Esophagus squamous epithelium (tissue), 5 donors: ENCODE results near the gene RAB7B. TPM values are rescaled to one million over a fixed set of nuclear protein-coding genes. Genes with fewer than 3 reads are reported as not detected.
A peak's percentile ranks its signal among the peaks of the same experiment; 100 is the strongest.

Experiments
- DNase-seq: peaks from one replicate; lab custom pipeline; 2025; lab: John Stamatoyannopoulos, UW
- H3K27ac ChIP-seq, 4 donors: fragments of 200-600 bp; sonication (generic); one replicate each; pipeline ENCODE4 v1.5.1; 2016 to 2019; ENCODE audit warnings: mild to moderate bottlenecking in 1 of 4
- H3K27me3 ChIP-seq, 4 donors: fragments of 200-600 bp; sonication (generic); 1 replicate in 3 of 4; 2 replicates in 1 of 4; pipeline versions ENCODE4 v1.5.1 to v1.6.0; 2017 to 2021; ENCODE audit warnings: antibody characterized with exemption in 1 of 4
- H3K36me3 ChIP-seq, 3 donors: fragments of 200-600 bp; sonication (generic); one replicate each; pipeline ENCODE4 v1.5.1; 2016 to 2019
- H3K4me1 ChIP-seq, 3 donors: fragments of 200-600 bp; sonication (generic); one replicate each; pipeline ENCODE4 v1.5.1; 2017 to 2019
- H3K4me3 ChIP-seq, 4 donors: fragments of 200-600 bp; sonication (generic); 1 replicate in 3 of 4; 2 replicates in 1 of 4; pipeline ENCODE4 v1.5.1; 2016 to 2019; ENCODE audit warnings: mild to moderate bottlenecking in 2 of 4, moderate library complexity in 1 of 4
- H3K9me3 ChIP-seq, 3 donors: fragments of 200-600 bp; sonication (generic); one replicate each; pipeline ENCODE4 v1.5.1; 2016 to 2019
- POLR2A ChIP-seq, 4 donors: fragments of 450-650 bp; IDR thresholded peaks; one replicate each; pipeline ENCODE4 v1.6.1; 2017; ENCODE audit warnings: antibody characterized with exemption in 4 of 4, mild to moderate bottlenecking in 4 of 4, moderate library complexity in 3 of 4
- WGBS, 2 donors: methylation state at CpG; one replicate each; pipeline ENCODE4 v1.1.5; 2018; 5-methylcytosine and 5-hydroxymethylcytosine counted together
- intact Hi-C: fragments of 100-400 bp; cut with DNase I; formaldehyde crosslinking; loops from one replicate; pipeline ENCODE4 v1.15.0; 2022
- total RNA-seq, 4 donors: library from RNA; depleted of rRNA; stranded (reverse); fragments of >200 nt; gene quantifications; one replicate each; pipeline ENCODE4 v1.1.0, GENCODE V29; 2016
- TF ChIP-seq, protein P1 (sequence below), 6 experiments: fragments of 450-650 bp in 4 of 6; fragments of 200-600 bp in 2 of 6; sonication (generic) in 2 of 6; IDR thresholded peaks; one replicate each; pipeline ENCODE4 v1.5.1; 2016 to 2019; ENCODE audit warnings: antibody characterized with exemption in 6 of 6, mild to moderate bottlenecking in 4 of 6, moderate library complexity in 4 of 6
- donor health status: DM: yes; HTN: yes; CAD: no.

The RAB7B gene
- total RNA-seq, 4 donors from 2014 or later: 15.8 to 24.2 (median 21.4) TPM

DNA sequence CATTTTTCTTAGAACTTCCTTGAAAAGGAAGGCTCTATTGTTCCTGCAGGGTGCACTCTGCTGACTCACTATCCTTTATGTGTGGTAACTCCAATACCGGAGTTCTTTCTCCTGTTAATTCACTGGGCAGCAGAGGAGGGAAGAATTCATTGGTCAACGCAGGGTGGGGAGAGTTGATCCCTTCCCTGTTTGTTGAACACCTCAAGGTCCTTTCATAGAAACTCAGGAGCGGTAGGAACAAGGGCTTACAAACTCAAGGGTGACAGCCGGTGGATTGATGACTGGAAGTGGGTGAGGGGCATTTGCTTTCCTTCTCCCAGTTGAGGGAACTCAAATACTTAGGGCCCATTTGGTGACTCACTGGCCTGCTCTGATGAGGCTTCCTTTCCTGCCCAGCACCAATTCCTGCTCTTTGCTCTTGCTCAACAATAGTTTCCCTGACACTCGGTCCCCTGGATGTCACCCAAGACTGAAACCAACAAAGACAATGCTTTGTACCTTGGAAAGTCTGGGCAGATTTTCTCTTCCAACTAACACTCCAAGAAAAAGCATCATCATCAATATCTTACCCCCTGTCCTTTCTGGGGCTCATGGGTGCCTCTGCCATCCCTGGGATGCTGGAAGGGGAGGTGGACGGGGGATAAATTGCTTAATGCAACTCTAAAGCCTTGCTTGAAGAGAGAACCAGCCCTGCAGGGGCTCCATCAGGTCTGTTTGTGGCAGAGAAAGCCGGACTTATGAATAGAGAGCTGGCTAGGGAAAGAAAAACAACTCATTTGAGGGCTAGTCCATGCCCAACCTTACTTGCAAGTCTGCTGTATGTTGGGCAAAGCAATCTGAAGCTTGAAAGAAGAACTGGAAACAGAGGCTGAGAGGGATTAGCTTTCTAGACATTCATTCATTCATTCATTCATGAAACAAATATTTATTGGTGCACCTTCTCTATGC, 69.2 kb downstream of the RAB7B start:
- Histone ChIP-seq H3K4me3 (no peak overlapping the region), H3K4me1 (peaks cover 14 to 35% (median 22%) of the 10 kb centered on the region in 3 donors), H3K36me3 (no peaks in the 10 kb centered on the region), H3K9me3 (no peaks in the 10 kb centered on the region), H3K27me3 (peaks cover 0 to 65% (median 0%) of the 10 kb centered on the region in 4 donors), H3K27ac (peak overlapping the region; percentile 66 to 82 (median 72))
- 36 to 38% methylated on average over 2 to 6 of the region's 7 CpGs for WGBS, 2 donors
- TF ChIP-seq POLR2A (IDR thresholded peaks at IDR 0.05): no peak
- TF ChIP-seq, protein P1, sequence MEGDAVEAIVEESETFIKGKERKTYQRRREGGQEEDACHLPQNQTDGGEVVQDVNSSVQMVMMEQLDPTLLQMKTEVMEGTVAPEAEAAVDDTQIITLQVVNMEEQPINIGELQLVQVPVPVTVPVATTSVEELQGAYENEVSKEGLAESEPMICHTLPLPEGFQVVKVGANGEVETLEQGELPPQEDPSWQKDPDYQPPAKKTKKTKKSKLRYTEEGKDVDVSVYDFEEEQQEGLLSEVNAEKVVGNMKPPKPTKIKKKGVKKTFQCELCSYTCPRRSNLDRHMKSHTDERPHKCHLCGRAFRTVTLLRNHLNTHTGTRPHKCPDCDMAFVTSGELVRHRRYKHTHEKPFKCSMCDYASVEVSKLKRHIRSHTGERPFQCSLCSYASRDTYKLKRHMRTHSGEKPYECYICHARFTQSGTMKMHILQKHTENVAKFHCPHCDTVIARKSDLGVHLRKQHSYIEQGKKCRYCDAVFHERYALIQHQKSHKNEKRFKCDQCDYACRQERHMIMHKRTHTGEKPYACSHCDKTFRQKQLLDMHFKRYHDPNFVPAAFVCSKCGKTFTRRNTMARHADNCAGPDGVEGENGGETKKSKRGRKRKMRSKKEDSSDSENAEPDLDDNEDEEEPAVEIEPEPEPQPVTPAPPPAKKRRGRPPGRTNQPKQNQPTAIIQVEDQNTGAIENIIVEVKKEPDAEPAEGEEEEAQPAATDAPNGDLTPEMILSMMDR (IDR thresholded peaks at IDR 0.05): no peak
- no peak for DNase-seq
- intact Hi-C loops: no loop called here

DNA sequence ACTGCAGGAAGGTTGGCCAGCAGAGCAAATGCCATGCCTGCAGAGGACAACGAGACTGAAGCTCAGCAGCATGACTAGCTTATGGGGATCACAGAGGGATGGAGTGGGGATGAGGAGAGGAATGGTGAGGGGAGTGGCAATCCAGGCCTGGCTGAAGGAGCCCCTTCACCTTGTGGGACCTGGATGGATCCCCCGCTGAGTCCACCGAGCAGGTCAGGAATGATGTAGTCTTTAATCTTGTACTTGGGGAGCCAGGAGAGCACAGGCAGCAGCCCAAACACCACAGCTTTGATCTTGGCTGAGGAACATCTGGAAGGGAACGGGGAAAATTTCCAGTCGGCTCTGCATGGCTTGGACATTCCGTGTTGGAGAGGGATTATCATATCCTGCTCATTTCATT, 70.4 kb downstream of the RAB7B start:
- H3K36me3 ChIP-seq: no peaks in the 10 kb centered on the region
- peaks cover 0 to 65% (median 0%) of the 10 kb centered on the region in 4 donors for H3K27me3 ChIP-seq
- DNase-seq: no peak
- H3K27ac ChIP-seq: peak overlapping the region in 1 of 4 donors; percentile 66
- intact Hi-C loops: no loop called here
- no peak overlapping the region for H3K4me3 ChIP-seq
- TF ChIP-seq, protein P1 (IDR thresholded peaks at IDR 0.05): no peak
- no peak for TF ChIP-seq POLR2A (IDR thresholded peaks at IDR 0.05)
- peaks cover 14 to 35% (median 22%) of the 10 kb centered on the region in 3 donors for H3K4me1 ChIP-seq
- H3K9me3 ChIP-seq: no peaks in the 10 kb centered on the region
- 70 to 88% methylated on average over 6 of the region's 6 CpGs for WGBS, 2 donors

DNA sequence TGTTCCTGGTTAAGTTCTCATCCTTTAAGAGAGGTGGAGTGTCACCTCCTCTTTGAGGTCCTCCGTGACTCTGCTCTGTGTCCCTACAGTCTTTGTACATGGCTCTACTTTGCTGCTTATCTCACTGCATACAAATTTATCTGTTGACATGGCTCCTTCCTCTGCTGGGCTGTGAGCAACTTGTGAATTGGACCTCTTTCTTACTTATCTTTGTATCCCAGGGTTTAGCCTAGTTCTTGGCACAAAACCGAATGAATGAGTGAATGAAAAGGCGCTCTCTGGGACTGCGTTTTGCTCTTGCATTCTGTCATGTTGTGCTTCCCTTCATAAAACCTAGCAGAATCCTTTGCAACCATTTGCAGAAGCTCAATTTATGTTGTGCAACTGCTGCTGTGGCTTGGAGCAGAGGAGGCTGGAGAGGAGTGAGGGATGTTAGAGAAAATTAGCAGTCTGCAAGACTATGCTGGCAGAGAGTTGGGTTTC, 72.4 kb downstream of the RAB7B start:
- intact Hi-C loops: no loop called here
- TF ChIP-seq, protein P1 (IDR thresholded peaks at IDR 0.05): no peak
- TF ChIP-seq POLR2A (IDR thresholded peaks at IDR 0.05): no peak
- WGBS, 2 donors: 66 to 82% methylated on average over 4 of the region's 4 CpGs
- no peak for DNase-seq
- H3K4me3 ChIP-seq: no peak overlapping the region
- H3K4me1 ChIP-seq: peaks cover 17 to 35% (median 17%) of the 10 kb centered on the region in 3 donors
- H3K36me3 ChIP-seq: no peaks in the 10 kb centered on the region
- H3K27ac ChIP-seq: no peak overlapping the region
- peaks cover 0 to 60% (median 0%) of the 10 kb centered on the region in 4 donors for H3K27me3 ChIP-seq
- no peaks in the 10 kb centered on the region for H3K9me3 ChIP-seq

DNA sequence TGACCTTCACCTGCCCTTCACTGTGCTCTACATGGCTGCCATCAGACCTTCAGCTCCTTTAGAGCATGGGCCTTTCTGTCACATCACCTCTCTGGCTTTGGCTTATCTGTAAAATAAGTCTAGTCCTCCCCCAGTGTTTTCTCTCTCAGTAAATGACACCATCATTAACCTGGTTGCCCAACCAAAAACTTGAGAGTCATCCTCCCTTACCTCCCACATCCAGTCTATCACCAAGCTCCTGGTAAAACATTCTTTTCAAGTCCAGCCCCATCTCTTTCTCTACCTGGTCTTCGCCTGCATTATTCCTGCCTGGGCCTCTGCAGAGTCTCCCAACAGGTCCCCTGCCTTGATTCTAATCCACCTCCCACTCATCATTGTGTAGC, 73.0 kb downstream of the RAB7B start:
- WGBS, 2 donors: 75 to 94% methylated on average over 1 of the region's 1 CpG
- no peaks in the 10 kb centered on the region for H3K9me3 ChIP-seq
- intact Hi-C loops: no loop called here
- TF ChIP-seq, protein P1 (IDR thresholded peaks at IDR 0.05): no peak
- no peak for TF ChIP-seq POLR2A (IDR thresholded peaks at IDR 0.05)
- H3K4me3 ChIP-seq: no peak overlapping the region
- H3K27ac ChIP-seq: no peak overlapping the region
- H3K36me3 ChIP-seq: no peaks in the 10 kb centered on the region
- peaks cover 0 to 56% (median 0%) of the 10 kb centered on the region in 4 donors for H3K27me3 ChIP-seq
- DNase-seq: no peak
- peaks cover 15 to 32% (median 17%) of the 10 kb centered on the region in 3 donors for H3K4me1 ChIP-seq
